DMS153 (cell line): ENCODE results near the gene CXCL9.
"Not testable (repeated sequence)": the region's sequence is repeated elsewhere in the genome, so short reads cannot be mapped to it uniquely, and the experiment has no call there.

Experiments used
- DNase-seq: peaks from one replicate; lab custom pipeline; 2025; lab: John Stamatoyannopoulos, UW

Gene CXCL9

DNA sequence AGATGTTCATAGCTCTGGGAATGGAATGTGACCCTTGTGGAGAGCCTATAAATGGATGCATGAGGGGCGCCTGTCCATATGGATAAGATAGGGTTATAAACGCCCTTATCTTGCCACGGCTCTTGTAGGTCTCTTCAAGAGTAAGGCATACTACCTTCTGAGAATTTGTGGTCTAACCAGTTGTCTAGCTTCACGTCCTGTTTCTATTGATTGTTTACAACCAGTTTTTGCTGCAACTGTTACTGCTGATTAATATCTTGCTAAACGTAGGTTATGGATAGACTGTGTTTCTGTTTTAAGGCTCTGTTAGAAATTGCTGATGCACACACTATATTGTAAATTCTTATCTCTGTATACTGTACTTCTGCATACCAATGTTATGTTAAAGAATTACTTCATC, 52.5 kb downstream of the CXCL9 start:
- DNase-seq = not testable (repeated sequence)

DNA sequence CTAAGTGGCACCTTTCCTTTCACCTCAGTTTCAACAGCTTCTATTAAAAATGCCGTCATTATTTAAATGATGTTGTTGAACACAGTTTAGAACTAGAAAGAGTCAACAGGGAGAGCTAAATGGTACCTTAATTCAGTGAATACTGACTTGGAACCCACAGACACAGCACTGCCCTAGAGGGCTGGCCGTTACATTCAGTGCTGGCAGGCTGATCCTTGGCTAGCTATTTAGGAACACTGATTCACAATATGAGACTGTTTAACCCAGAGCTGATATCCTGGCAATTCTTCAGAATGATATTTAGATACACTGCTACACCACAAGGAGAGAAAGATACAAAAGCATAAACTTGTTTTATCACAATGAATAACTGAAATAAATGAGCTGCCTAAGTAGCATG, 53.8 kb downstream of the CXCL9 start:
- no peak for DNase-seq
